Right lobe of liver (tissue), 6 donors: ENCODE measurements around the gene PDZRN3. TPM values are rescaled to one million over a fixed set of nuclear protein-coding genes. Genes with fewer than 3 reads are reported as not detected.

Source experiments
- ATAC-seq, 4 donors: fragments of 200-7000 bp; cut with Tn5 transposase; one replicate each; pipeline ENCODE4 v1.9.1; 2020; ENCODE audit warnings: mild to moderate bottlenecking in 4 of 4, moderate library complexity in 4 of 4
- DNase-seq, 3 donors: peaks; one replicate each; pipeline ENCODE4 v3.0.0-alpha.2; 2020
- H3K27ac ChIP-seq, 3 donors: fragments of 200-600 bp; one replicate each; pipeline ENCODE4 v1.8.0; 2022
- H3K27me3 ChIP-seq, 2 donors: fragments of 200-600 bp; one replicate each; pipeline ENCODE4 v1.8.0; 2022
- H3K36me3 ChIP-seq, 4 donors: fragments of 200-600 bp; sonication (generic) in 1 of 4; one replicate each; pipeline versions ENCODE4 v1.5.1 to v1.8.0; 2017 to 2022; ENCODE audit warnings: control low read depth in 1 of 4
- H3K4me1 ChIP-seq, 4 donors: fragments of 200-600 bp; sonication (generic) in 1 of 4; one replicate each; pipeline versions ENCODE4 v1.5.1 to v1.8.0; 2017 to 2022; ENCODE audit warnings: control low read depth in 1 of 4
- H3K4me3 ChIP-seq, 3 donors: fragments of 200-600 bp; one replicate each; pipeline ENCODE4 v1.8.0; 2022
- H3K9me3 ChIP-seq, 4 donors: fragments of 200-600 bp; sonication (generic) in 1 of 4; one replicate each; pipeline versions ENCODE4 v1.5.1 to v1.8.0; 2017 to 2022; ENCODE audit warnings: control low read depth in 1 of 4
- CTCF ChIP-seq, 4 donors: fragments of 200-600 bp in 3 of 4; fragments of 450-650 bp in 1 of 4; IDR thresholded peaks; one replicate each; pipeline versions ENCODE4 v1.5.1 to v1.8.0; 2016 to 2022; ENCODE audit warnings: antibody characterized with exemption in 4 of 4, mild to moderate bottlenecking in 2 of 4
- POLR2A ChIP-seq: fragments of 450-650 bp; IDR thresholded peaks from one replicate; pipeline ENCODE4 v1.6.1; 2017; ENCODE audit warnings: antibody characterized with exemption, mild to moderate bottlenecking
- WGBS: methylation state at CpG from one replicate; pipeline ENCODE4 v1.1.6; 2018; ENCODE audit warnings: low coverage, low lambda C conversion rate; ENCODE audit not compliant: insufficient coverage; ENCODE audit errors: missing lambda C conversion rate; 5-methylcytosine and 5-hydroxymethylcytosine counted together
- intact Hi-C, 2 donors: fragments of 100-400 bp; cut with DNase I; formaldehyde crosslinking; loops; one replicate each; pipeline versions ENCODE4 v1.11.2 to v1.14.1; 2022
- total RNA-seq, 6 experiments: library from RNA; depleted of rRNA in 2 of 6; stranded (reverse); fragments of >200 nt in 2 of 6; fragmentation: NEBNext Ultra II Directional in 3 of 6; extraction: Animal tissue kit (Norgen Biotek cat#: 25700) in 3 of 6; gene quantifications; one replicate each; pipeline versions ENCODE4 v1.1.0 to v1.2.4, GENCODE V29; 2016 to 2023
- donor health status: DM: no; HTN: yes; CAD: no.
- donor health status: DM: no; HTN: no; CAD: no.
- donor health status: DM: no; HTN: no; CAD: no.
- donor health status: DM: no; HTN: yes; CAD: no.
- donor health status: DM: no; HTN: yes; CAD: no.

PDZRN3 gene
- total RNA-seq, 6 experiments from 2014 or later: 0.33 to 2.0 (median 1.1) TPM

DNA sequence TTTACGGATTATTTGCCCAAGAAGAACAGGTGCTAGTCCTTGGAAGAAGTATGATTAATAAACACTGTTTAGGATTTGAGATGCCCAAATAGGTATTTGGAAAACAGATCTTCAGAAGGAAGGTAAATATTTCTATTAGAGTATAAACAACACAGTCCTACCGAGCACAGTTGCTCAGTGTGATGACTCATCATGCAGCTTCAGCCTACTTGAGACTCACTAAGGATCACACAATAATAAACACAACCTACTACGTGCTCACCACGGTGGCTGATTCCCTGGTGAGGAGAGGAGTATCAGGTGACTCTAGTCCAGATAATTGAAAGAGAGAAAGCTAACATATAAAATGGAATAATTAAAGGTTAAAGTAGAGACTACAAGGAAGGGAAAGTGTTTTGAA, 72.0 kb downstream of the PDZRN3 start:
- no peaks in the 10 kb centered on the region for H3K4me1 ChIP-seq
- no peak overlapping the region for H3K27ac ChIP-seq
- no peak for DNase-seq
- H3K27me3 ChIP-seq: no peaks in the 10 kb centered on the region
- ATAC-seq: no peak
- H3K36me3 ChIP-seq: no peaks in the 10 kb centered on the region
- no peak for TF ChIP-seq POLR2A
- TF ChIP-seq CTCF (IDR thresholded peaks at IDR 0.05): no peak
- no peaks in the 10 kb centered on the region for H3K9me3 ChIP-seq
- WGBS: 50% methylated on average over 4 of the region's 4 CpGs
- intact Hi-C loops: no loop called here
- H3K4me3 ChIP-seq: no peak overlapping the region

DNA sequence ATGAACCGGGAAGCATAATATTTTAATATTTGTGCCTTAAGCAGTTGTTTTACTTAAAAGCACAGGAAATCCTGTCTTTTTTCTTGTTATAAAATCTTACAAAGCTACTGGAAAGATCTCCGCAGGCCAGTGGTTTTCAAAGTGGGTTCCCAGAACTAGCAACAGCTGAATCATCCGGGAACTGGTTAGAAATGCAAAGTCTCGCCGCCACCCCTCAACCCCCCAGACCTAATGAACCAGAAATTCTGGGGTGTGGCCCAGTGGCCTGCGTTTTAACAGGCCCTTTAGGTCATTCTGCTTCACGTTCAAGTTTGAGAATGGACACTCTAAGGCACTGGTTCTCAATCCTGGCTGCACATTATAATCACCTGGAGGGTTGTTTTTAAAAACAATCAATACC, 74.7 kb downstream of the PDZRN3 start:
- Histone ChIP-seq H3K27me3 (no peaks in the 10 kb centered on the region), H3K9me3 (no peaks in the 10 kb centered on the region), H3K4me3 (no peak overlapping the region), H3K36me3 (no peaks in the 10 kb centered on the region), H3K27ac (no peak overlapping the region), H3K4me1 (no peaks in the 10 kb centered on the region)
- TF ChIP-seq POLR2A (no peak), CTCF (IDR thresholded peaks at IDR 0.05) (no peak)
- ATAC-seq (no peak), DNase-seq (no peak)
- 59% methylated on average over 5 of the region's 7 CpGs for WGBS
- intact Hi-C loops: no loop called here

- no peak for TF ChIP-seq CTCF (IDR thresholded peaks at IDR 0.05)
- no peak for TF ChIP-seq POLR2A
- no peak overlapping the region for H3K27ac ChIP-seq
- intact Hi-C loops: no loop called here
Measured at GRCh38 chr3:73549051-73549600, 75.6 kb downstream of the PDZRN3 start.

GRCh38 chr3:73548436-73548835, 76.3 kb downstream of the PDZRN3 start:
- ATAC-seq: no peak
- Histone ChIP-seq H3K27me3 (no peaks in the 10 kb centered on the region), H3K9me3 (no peaks in the 10 kb centered on the region), H3K4me1 (no peaks in the 10 kb centered on the region), H3K4me3 (no peak overlapping the region), H3K36me3 (no peaks in the 10 kb centered on the region), H3K27ac (no peak overlapping the region)
- TF ChIP-seq CTCF (IDR thresholded peaks at IDR 0.05) (no peak), POLR2A (no peak)
- intact Hi-C loops: no loop called here
- whole genome bisulfite sequencing: 90% methylated on average over 3 of the region's 3 CpGs
- no peak for DNase-seq

More at GRCh38 chr3:73549051-73549600, 75.6 kb downstream of the PDZRN3 start:
- 79% methylated on average over 9 of the region's 9 CpGs for WGBS
- no peak for ATAC-seq
- no peaks in the 10 kb centered on the region for H3K4me1 ChIP-seq
- no peaks in the 10 kb centered on the region for H3K27me3 ChIP-seq
- DNase-seq: no peak
- no peaks in the 10 kb centered on the region for H3K9me3 ChIP-seq
- H3K4me3 ChIP-seq: no peak overlapping the region
- H3K36me3 ChIP-seq: no peaks in the 10 kb centered on the region
